RKO (cell line): ENCODE results near the gene RHEB.

Experiments used
- DNase-seq: peaks from one replicate; pipeline ENCODE4 v3.0.0-alpha.2; 2016; ENCODE audit warnings: low spot score

The RHEB gene

GRCh38 chr7:151448261-151449252 lies 71.1 kb downstream of the RHEB start:
- DNase-seq = no peak

- no peak for DNase-seq
Observed at GRCh38 chr7:151447901-151448260, 71.8 kb downstream of the RHEB start.

DNA sequence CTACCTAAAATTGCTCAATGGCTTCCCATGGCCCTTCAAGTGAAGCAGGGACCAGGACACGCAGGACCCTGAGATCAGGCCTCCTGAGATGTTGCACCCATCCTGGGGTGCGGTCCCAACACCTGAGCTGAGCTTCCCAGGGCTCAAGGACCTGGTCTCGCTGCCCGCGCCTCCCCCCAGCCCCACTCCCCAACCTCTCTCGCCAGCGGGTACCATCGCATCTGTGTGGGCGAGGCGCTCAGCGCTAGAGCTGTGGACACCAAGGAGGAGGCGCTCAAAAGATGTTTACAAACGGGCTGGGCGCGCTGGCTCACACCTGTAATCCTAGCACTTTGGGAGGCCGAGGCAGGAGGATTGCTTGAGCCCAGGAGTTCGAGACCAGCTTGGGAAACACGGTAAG lies 72.4 kb downstream of the RHEB start:
- DNase-seq = no peak

DNA sequence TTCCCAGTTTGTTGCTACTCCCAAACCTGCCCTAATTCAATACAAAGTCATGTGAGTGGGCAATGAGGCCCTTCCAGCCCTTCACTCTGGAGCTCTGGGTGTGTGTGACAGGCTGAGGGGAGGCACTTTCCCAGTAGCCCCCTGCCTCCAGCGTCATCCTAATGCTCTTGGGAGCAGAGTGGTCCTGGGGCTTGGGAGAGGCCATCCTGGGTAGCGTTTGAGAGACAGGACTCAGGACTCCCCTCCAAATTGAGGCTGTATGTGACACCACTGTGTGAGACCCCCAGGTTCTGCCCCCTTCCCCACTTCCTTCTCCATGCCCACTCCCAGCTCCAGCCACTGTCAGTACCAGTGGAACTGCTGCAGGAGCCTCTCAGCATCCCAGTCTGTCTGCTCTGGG lies 73.3 kb downstream of the RHEB start:
- DNase-seq = no peak

GRCh38 chr7:151444632-151445031 lies 75.1 kb downstream of the RHEB start:
- no peak for DNase-seq

- DNase-seq = no peak
Observed at GRCh38 chr7:151442776-151443496, 76.8 kb downstream of the RHEB start.

DNA sequence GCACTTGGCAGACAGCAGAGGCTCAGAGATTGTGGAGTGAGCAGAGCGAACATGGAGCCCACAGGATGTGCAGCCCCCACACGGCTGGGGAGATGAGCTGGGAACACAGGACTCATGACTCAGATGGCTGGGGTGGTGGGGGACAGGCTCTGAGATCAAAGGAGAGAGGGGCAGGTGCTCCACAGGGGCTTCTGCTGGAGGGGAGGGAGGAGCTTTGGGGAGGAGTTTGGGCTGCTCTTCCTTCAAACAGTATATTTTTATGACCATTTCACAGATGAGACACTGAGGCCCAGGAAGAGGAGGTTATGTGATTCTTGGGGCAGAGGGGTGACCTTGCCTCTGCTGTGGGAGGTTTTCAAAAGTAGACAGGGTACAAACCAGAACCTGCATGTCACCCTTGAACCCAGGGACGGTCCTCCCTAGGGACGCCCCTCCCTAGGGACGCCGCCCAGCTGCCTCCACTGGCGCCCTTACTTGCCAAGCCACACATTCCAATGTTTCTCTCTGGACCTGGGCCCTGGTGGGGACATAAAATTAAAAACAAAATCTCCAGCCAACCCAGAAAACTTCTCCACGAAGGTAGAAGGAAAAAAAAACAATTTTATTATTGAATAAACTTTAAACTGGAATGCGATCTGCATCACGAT lies 78.8 kb downstream of the RHEB start:
- DNase-seq = no peak

DNA sequence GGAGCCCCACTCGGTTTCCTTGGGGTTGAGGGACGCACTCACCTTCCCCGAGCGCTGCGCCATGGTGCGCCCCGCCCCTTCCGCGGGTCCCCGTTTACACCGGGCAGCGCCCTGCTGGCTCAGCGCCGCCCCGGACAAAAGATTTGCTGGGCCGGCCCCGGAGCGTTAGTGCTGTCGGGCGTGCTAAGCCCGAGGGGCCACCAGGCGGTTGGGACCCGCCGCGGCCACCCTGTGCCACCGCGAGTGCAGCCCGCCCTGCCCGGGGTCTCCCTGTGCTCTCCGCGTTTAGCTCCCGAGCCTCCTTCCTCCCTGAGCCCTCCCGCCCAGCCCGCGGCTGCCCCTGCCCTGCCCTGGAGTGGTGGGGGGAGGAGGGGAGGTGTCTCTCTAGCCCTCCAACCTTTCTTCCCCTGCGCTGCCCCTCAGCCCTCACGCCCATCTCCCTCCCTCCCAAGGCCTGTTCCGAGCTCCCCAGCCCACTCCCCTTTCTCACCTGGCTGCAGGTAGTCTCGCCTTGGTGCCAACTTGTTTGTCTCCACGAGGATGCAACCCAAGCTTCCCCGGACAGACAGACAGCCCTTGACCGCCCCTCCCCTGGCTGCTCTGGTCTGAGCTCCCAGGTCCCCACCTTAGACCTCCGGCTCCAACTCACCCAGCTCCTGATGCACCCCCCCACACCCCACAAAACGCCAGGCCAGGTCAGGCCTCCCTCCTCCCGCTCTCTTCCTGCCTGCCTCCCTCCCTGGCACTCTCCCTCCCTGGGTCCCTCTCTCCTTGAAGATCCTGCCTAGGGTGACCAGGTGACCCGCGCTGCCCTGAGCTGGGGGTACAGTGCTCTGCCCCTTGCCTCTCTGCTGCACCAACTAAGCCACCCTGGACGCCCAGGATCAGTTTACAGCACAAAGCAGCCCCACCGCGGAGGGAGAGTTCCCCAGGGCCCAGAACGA lies 79.6 kb downstream of the RHEB start, which contains the start of gene CRYGN:
CRYGN (minus strand) TSS at position 287 of the 944 bp plus-strand sequence; CDS start at position 63, 224 bp downstream.
- DNase-seq = no peak

- no peak for DNase-seq
Observed at GRCh38 chr7:151438864-151439601, 80.7 kb downstream of the RHEB start.

GRCh38 chr7:151437866-151438516 lies 81.7 kb downstream of the RHEB start:
- no peak for DNase-seq

GRCh38 chr7:151437159-151437553 lies 82.5 kb downstream of the RHEB start:
- DNase-seq = no peak

DNA sequence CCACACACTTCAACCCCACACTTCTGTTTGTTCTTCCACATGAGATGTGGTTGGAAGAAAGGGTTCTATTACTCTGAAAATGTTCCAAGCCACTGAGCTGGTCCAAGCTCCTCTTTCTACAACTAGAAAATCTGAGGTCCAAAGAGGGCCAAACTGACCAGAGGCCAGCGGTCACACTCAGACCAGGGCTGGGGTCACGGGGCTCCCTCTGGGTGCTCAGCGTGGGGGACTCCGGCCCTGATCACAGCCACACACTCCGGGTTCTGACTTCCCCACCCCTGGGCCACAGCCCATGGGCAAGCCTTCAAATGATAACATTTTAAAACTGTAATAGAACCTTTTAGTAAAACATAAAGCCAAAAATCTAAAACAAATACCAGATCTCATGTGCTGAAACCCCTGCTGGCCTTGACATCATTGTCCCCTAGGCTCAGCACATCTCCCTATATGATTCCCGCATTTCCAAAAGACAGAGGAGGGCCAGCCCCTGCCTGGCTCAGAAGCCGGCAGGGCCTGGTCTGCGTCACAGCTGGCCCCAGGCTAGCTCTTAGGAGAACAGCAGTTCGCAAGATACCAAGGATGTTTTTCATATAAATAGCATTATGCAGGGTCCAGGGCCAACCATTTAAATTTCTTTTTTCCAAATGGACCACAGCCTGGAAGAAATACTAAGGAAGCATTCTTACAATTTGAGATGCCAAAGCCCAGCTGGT lies 83.1 kb downstream of the RHEB start:
- DNase-seq = no peak

GRCh38 chr7:151435971-151436370 lies 83.7 kb downstream of the RHEB start:
- DNase-seq = no peak

GRCh38 chr7:151435103-151435916 lies 84.4 kb downstream of the RHEB start:
- no peak for DNase-seq

- no peak for DNase-seq
Observed at GRCh38 chr7:151434549-151434948, 85.1 kb downstream of the RHEB start.

DNA sequence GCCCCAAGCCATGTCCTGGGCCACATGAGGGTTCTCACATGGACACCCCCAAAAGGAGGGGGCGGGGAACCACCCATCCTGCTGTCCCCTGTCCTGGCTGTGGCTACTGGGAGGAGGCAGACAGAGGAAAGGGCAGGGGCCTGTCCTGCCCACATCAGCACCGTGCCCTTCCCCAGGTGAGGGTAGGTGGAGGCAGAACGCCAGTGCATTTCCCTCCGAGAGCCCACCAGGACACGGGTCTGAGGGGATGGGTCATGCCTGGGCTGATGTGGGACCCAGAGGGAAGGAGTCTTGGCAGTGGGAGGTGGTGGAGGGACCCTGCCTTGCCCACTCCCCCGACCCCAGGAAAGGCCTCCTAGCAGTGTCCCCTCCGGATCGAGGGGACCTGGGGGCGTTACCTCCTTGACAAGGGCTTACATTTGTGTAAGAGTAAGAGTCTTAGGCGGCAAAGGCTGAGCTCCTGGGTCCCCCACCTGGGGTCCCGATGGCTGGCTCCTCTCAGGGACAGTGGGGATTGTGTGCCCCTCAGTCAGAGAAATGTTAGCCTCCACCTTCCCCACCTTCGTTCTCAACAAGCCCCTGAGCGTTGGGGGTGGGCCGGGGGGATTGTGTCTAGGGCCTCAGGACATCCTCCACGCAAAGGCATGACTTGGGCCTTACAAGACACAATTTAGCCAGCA lies 85.8 kb downstream of the RHEB start:
- DNase-seq = no peak

DNA sequence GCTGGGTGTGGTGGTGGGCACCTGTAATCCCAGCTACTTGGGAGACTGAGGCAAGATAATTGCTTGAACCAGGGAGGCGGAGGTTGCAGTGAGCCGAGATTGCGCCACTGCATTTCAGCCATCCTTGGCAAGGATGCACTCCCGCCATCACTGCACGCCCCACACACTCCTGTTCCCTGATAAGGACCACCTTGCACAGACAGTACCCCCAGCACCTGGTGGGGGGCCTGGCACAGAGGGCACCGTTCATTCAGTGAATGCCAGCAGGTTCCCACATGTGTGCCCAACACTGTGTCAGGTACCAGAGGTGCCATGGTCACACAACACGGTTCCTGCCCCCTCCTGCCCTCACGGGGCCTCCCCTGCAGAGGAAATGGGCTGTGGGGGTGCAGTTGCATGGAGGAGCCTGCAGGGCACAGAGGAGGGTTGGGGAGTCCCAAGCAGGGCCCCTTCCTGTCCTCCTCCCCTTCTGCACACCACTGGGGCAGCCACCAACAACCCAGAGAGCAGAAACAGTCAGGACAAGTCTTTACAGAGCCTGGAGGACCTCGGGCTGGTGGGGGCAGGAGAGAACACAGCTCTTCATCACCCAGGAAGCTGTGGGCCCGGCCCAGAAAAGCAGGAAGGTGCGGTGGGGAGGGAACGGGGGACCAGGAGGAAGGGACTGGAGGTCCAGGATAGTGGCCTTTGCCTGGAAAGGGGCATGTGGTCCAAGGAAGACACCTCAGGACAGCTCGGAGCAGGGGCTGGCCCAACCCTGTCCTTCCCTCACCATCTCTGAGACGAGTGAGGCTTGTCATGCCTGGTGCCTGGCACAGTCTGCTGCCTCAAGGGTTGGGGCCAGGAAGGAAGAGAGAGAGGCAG lies 86.8 kb downstream of the RHEB start:
- no peak for DNase-seq
